Hepatocyte (in vitro differentiated cells): ENCODE data around the gene ACKR4.

ENCODE experiments used
- EZH2phosphoT487 ChIP-seq: fragments of 200-600 bp; sonication (generic); IDR thresholded peaks from one replicate; pipeline ENCODE4 v1.6.1; 2018; ENCODE audit warnings: antibody characterized with exemption, mild to moderate bottlenecking, low read depth, moderate library complexity; ENCODE audit not compliant: unreplicated experiment, severe bottlenecking
- TF ChIP-seq, protein P1 (sequence below): fragments of 200-600 bp; sonication (generic); IDR thresholded peaks from 2 replicates; pipeline ENCODE4 v1.5.1; 2016; ENCODE audit warnings: antibody characterized with exemption, mild to moderate bottlenecking; ENCODE audit not compliant: poor library complexity

DNA sequence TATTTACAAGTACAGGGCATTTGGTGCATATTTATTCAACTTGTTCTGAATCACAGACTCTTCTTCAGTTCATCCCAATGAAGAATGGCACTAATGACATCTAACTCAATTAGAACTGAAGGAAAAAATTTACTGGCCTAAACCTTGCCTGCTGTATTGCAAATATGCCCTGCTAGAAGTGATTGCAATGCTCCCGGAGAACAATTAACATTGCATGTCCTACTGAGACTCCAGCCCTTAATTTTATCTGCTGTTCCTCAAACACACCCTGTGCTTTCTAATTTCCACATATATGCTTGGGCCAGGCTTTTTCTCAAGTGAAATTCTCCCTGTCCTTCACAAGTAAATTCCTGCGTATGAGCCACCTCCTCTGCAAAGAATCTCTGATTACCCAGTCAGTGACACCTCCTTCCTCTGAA lies 8.3 kb downstream of the ACKR4 start:
- TF ChIP-seq, protein P1, sequence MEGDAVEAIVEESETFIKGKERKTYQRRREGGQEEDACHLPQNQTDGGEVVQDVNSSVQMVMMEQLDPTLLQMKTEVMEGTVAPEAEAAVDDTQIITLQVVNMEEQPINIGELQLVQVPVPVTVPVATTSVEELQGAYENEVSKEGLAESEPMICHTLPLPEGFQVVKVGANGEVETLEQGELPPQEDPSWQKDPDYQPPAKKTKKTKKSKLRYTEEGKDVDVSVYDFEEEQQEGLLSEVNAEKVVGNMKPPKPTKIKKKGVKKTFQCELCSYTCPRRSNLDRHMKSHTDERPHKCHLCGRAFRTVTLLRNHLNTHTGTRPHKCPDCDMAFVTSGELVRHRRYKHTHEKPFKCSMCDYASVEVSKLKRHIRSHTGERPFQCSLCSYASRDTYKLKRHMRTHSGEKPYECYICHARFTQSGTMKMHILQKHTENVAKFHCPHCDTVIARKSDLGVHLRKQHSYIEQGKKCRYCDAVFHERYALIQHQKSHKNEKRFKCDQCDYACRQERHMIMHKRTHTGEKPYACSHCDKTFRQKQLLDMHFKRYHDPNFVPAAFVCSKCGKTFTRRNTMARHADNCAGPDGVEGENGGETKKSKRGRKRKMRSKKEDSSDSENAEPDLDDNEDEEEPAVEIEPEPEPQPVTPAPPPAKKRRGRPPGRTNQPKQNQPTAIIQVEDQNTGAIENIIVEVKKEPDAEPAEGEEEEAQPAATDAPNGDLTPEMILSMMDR = no peak
- no peak for TF ChIP-seq EZH2phosphoT487
